Measurements from ENCODE around the gene ST6GALNAC2.

Gene ST6GALNAC2

GRCh38 chr17:76599694-76600460, 14.2 kb upstream of the ST6GALNAC2 start:
- no peak for DNase-seq

DNA sequence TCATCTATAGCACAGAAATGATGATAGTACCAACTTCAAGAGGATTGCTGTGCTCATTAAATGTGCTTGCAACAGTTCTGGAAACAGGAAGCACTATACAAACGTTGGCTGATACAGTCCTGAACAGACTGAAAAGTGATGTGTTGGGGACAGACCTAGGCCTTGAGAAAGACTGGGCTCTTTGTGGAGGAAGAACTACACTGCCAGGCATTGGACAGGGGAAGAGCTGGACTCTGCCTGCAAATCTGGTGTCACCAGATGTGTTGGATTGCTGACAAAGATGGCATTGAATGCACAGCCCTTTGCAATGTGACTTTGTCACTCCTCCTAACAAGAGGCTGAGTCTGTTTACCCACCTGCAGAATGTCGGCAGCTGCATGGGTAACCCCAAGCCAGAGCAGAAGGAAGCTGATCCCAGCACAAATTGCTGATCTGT, 12.4 kb upstream of the ST6GALNAC2 start:
- DNase-seq, result no peak

DNA sequence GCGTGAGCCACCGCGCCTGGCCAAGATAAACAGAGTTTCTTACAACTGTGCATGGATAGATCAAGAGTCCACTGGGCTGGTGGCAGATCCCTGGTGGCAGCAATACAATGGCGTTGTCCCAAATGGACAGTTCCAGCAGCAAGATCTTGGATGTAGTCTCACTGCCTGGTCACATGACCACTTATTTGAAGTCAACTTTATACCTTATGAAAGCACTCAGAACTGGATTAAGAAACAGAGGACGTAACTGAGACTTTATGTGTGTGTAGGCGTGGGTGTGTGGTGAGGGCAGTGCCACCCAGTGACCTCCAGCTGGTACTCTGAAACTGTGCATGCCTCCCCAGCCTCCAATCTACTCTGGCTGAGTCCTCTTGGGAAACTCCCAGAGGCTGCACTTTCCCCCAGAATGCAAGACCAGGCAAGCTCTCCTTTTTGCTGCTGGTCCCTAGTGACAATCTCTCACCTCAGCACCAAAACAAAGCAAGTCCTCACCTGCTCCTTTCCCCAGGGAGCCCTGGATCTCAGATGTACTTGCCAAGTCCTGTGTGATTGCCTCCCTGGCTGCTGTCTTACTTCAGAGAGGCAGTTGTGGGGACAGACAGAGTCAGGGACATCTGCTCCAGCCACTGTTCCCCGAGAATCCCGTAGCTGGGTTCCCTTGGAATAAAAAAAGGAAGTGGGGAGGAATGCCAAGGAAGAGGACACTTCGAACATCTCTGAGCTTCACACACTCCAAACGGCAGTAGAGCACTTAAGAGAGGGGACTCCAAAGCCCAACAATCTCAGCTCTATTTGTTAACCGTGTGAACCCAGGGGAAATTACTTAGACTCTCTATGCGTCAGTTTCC, 11.7 kb upstream of the ST6GALNAC2 start:
- no peak for DNase-seq

DNA sequence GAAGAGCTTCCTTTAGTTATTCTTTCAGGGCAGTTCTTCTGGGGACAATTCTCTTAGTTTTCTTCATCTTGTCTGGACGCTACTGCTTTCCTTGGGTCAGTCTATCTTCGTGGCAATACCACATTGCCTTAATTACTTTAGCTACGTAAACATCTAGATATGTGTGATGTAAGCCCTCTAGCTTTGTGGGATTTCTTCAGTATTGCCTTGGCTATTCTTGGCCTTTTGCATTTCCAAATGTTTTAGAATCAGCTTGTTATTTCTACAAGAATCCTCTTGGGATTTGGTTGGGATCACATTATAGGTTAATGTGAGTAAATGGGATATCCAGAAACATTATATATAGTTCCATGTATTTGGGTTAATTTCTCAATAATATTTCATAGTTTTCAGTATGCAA, 9.0 kb upstream of the ST6GALNAC2 start:
- no peak for DNase-seq

DNA sequence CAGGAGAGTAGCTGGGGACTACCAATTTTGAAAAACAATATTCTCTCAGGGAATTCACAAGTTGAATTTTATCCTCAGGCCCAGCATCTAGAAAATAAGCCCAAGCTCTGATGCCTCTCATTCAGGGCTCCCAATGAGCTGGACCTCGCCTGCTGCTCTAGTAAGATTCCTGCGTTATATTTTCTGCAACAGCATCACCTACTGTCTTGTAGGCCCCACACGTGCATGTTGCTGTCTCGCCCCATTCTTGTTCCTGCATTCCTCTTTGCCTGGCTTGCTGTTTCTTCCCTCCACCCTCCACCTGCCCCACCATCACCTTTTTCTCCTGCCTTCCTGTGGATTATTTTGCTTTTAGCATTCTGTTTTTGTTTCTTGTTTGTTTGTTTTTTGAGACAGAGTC, 8.3 kb upstream of the ST6GALNAC2 start:
- DNase-seq, result no peak

DNA sequence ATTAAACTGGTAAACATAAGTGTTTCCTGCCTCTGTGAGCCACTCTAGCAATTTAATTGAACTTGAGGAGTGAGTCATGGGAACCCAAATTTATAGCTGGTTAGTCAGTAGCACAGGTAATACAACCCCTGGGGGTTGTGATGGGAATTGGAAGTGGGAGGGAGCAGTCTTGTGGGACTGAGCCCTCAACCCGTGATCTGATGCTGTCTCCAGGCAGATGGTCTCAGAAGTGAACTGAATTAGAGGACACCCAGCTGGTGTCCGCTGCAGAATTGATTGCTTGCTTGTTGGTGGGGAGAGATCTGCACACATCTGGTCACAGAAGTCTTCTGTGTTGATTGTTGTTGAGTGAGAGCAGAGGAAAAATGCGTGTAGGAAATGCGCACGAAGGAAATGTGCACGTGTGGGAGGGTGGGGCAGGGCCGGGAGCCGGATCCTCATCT, 7.7 kb upstream of the ST6GALNAC2 start:
- DNase-seq, result peak; percentile 11

GRCh38 chr17:76588182-76588581, 2.5 kb upstream of the ST6GALNAC2 start:
- no peak for DNase-seq

- DNase-seq, result no peak
Measured at GRCh38 chr17:76586741-76587487, 1.3 kb upstream of the ST6GALNAC2 start.

GRCh38 chr17:76585033-76585648, 519 bp downstream of the ST6GALNAC2 start:
- DNase-seq, result no peak

DNA sequence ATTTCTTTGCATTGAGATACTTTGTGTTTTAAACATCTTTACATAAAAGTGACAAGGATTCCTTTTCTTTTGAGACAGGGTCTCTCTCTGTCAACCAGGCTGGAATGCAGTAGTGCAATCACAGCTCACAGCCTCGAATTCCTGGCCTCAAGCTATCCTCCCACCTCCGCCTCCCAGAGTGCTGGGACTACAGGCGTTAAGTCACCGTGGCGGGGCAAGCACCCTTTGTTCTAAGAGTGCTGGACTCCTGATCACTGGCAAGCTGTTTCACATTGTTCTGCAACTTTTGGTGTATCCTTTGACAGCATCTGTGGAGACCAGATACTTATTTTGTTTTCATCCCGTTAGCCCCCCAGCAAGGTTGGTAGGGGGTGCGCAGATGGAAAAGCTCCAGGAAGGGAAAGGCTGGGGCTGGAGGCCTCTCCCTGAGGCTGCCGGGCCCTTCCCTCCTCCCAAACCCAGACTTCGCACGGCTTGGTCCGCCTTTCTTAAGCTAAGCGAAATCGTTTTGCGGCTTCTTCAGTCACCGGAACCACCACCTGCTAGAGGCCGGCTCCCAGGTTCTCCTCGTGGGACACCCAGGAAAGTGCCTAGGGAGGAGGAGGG, 1.1 kb downstream of the ST6GALNAC2 start:
- no peak for DNase-seq

DNA sequence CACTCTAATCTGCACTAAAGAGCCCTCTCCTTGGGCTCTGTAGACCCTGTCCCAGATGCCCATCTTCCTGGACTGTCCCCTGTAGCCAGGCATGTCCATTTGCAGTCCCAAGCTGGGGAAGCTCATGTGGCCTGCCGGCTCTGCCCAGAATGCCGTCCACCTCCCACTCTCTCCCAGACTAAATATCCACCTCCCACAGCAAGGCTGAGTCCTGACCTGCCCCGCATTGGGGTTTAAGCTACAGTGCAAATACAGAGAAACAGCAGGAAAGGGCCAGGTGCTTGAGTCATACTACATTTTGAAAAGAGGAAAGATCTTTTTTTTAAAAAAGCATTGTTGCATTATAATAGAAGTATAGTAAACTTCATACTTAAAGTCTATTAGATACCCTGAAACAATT, 3.0 kb downstream of the ST6GALNAC2 start:
- no peak for DNase-seq

- DNase-seq, result no peak
Measured at GRCh38 chr17:76581515-76581914, 4.1 kb downstream of the ST6GALNAC2 start.

DNA sequence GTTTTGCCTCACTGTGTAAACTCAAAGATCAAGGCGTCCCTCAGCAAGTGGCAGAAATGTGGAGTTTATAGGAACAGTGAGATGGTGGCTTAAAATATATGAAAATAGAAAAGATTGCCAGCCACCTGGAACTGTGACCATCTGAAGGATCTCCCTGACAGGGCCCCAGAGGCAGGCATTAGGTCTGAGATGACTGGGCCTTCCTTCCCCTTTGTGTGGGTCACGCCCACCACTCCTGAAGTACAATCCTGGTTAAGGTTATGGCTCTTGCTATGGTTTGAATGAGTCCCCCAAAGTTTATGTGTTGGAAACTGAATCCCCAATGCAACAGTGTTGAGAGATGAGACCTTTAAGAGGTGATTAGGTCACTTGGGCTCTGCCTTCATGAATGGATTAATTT, 6.4 kb downstream of the ST6GALNAC2 start:
- DNase-seq, result no peak

GRCh38 chr17:76578376-76578775, 7.3 kb downstream of the ST6GALNAC2 start:
- no peak for DNase-seq

DNA sequence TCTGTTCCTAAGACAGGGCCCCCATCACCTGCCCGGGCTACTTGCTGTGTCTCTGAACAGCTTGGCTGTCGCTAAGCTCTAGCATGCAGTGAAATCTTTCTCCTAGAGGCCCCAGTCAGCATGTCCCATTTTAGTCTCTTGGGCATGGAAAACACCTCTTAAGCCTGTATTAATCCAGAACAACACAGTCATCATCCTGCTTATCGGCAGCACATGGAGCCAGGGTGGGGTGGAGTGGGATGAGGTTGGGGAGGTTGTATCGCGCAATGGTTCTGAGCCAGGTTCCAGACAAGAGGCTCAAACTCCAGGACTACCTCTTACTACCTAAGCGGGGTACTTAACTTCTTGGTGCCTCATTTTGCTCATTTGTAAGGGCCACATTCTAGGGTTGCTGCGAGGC, 7.8 kb downstream of the ST6GALNAC2 start:
- no peak for DNase-seq

- no peak for DNase-seq
Measured at GRCh38 chr17:76576189-76576588, 9.5 kb downstream of the ST6GALNAC2 start.

DNA sequence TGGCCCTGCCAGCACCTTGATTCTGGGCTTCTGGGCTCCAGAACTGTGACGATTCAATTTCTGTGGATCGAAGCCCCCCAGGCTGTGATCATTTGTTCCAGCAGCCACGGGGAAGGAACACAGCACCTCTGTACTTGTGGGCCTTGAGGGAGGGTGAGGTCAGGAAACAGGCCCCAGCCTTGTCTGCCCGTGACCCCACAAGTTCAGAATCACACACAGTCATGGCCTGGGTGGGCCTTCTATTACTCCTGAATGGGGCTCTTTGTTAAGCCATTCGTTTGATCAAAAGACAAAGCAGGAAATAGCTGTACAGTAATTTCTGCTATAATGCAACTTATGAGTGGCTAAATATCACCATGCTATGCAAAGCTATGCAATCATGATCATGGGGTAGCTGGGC, 10.1 kb downstream of the ST6GALNAC2 start:
- DNase-seq, result no peak

- DNase-seq, result no peak
Measured at GRCh38 chr17:76574166-76574565, 11.5 kb downstream of the ST6GALNAC2 start.

DNA sequence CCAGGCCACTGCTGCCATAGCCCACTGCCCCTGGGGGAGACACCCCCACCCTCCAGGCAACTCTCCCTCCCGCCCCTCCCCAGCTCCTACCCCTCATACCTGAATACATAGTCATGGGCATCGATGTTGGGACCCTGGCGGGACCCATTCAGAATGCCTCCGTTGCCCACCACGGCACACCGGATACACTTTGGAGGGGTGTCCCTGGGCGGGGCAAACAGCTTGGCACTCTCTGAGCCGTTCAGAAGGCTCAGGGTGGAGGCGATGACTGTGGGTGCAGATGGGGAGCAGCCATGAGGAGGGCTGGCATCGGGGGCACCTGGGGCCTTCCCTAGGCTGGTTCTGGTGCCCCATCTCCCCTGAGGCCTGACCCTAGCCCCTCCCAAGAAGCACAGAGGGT, 12.6 kb downstream of the ST6GALNAC2 start:
- no peak for DNase-seq

DNA sequence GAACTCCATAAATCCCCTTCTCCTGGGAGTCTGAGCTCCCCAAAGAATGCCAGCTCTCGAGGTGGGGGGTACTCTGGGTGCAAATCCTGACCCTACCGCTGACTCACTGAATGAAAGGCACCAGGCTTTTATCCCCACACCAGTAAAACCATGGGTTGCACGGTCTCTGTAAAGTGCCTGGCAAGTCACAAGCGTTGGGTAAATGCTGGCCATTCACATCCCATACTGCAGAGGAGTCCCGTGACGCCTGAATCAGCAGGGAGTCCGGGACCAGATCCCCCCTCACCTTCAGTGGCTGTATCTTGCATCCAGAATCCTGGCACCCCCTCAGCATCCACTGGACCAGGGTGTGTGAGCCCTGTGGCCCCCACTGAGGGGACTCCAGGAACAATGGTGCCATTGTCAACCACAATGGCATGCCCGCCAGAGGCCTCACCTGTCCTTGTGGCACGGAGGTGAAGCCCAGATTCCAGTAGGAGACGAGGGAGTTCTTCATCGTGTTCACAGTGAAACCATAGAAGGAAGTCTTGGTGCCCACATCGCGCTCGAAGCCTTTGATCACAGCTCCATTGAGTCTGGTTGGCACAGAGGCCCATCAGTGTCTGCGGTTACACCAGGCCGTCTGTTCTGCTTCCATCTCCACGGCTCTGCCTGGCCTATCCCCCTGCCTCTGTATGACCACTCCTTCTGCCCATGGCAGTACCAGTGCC, 13.3 kb downstream of the ST6GALNAC2 start:
- no peak for DNase-seq

DNA sequence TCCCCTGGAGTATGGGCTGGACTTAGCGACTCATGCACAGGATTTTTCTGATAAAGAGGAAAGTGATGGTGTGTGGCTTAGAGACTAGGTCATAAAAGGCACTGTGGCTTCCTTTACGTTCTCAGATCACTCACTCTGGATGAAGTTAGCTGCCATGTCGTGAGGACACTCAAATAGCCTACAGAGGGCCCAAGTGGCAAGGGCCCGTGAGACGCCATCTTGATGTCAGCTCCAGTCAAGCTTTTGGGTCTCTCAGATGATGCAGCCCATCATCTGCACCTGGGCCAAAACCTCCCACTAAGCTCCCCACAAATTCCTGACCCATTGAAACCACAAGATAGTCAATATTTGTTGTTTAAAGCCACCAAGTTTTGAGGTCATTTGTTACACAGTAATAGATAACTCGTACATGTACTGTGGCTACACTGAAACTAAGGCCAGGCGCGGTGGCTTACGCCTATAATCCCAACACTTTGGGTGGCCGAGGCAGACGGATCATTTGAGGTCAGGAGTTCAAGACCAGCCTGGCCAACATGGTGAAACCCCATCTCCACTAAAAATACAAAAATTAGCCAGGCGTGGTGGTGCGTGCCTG, 14.7 kb downstream of the ST6GALNAC2 start:
- DNase-seq, result no peak

All from fibroblast of upper back skin (primary cell).